SK-N-SH treated with all-trans-retinoic acid at 6 μM for 48 hours (cell line): ENCODE data around the gene SLAMF1.

Source experiments
- CREB5 ChIP-seq: fragments of 250-450 bp; sonication (Bioruptor Pico); IDR thresholded peaks from 2 replicates; pipeline ENCODE4 v1.5.1; 2020; ENCODE audit warnings: low read depth, mild to moderate bottlenecking, moderate library complexity
- CSDC2 ChIP-seq: fragments of 250-450 bp; sonication (Bioruptor Pico); IDR thresholded peaks from 2 replicates; pipeline ENCODE4 v1.5.0; 2020; ENCODE audit warnings: mild to moderate bottlenecking, moderate library complexity
- GLIS3 ChIP-seq: fragments of 250-450 bp; sonication (Bioruptor Pico); IDR thresholded peaks from 2 replicates; pipeline ENCODE4 v1.5.0; 2020; ENCODE audit warnings: mild to moderate bottlenecking, moderate library complexity
- OSR1 ChIP-seq: fragments of 250-450 bp; sonication (Bioruptor Pico); IDR thresholded peaks from 2 replicates; pipeline ENCODE4 v1.8.0; 2022; ENCODE audit warnings: moderate library complexity, mild to moderate bottlenecking, inconsistent platforms
- PATZ1 ChIP-seq: fragments of 250-450 bp; sonication (Bioruptor Pico); IDR thresholded peaks from 2 replicates; pipeline ENCODE4 v1.8.0; 2020; ENCODE audit warnings: mild to moderate bottlenecking, moderate library complexity, borderline replicate concordance
- RARB ChIP-seq: fragments of 250-450 bp; sonication (Bioruptor Pico); IDR thresholded peaks from 2 replicates; pipeline ENCODE4 v1.8.0; 2021; ENCODE audit warnings: mild to moderate bottlenecking, moderate library complexity
- SNAI2 ChIP-seq: fragments of 250-450 bp; sonication (Bioruptor Pico); IDR thresholded peaks from 2 replicates; pipeline ENCODE4 v1.5.0; 2020; ENCODE audit warnings: mild to moderate bottlenecking, moderate library complexity
- TCF4 ChIP-seq: fragments of 250-450 bp; sonication (Bioruptor Pico); IDR thresholded peaks from 2 replicates; pipeline ENCODE4 v1.8.0; 2021; ENCODE audit warnings: mild to moderate bottlenecking, moderate library complexity, borderline replicate concordance
- TOX ChIP-seq: fragments of 250-450 bp; sonication (Bioruptor Pico); IDR thresholded peaks from 2 replicates; pipeline ENCODE4 v1.8.0; 2021; ENCODE audit warnings: mild to moderate bottlenecking, moderate library complexity, borderline replicate concordance
- TSHZ2 ChIP-seq: fragments of 250-450 bp; sonication (Bioruptor Pico); IDR thresholded peaks from 2 replicates; pipeline ENCODE4 v1.5.0; 2020; ENCODE audit warnings: mild to moderate bottlenecking, moderate library complexity
- ZC3H10 ChIP-seq: fragments of 250-450 bp; sonication (Bioruptor Pico); IDR thresholded peaks from 2 replicates; pipeline ENCODE4 v1.5.1; 2021; ENCODE audit warnings: mild to moderate bottlenecking, moderate library complexity
- ZFP3 ChIP-seq: fragments of 250-450 bp; sonication (Bioruptor Pico); IDR thresholded peaks from 2 replicates; pipeline ENCODE4 v1.5.0; 2020; ENCODE audit warnings: mild to moderate bottlenecking, moderate library complexity
- ZFP30 ChIP-seq: fragments of 450-650 bp; formaldehyde crosslinking; IDR thresholded peaks from 2 replicates; pipeline ENCODE4 v1.5.0; 2022; ENCODE audit warnings: mild to moderate bottlenecking, moderate library complexity
- ZNF565 ChIP-seq: fragments of 450-650 bp; formaldehyde crosslinking; conservative IDR thresholded peaks from 2 replicates; pipeline ENCODE4 v1.5.0; 2020; ENCODE audit warnings: low read depth, mild to moderate bottlenecking, moderate library complexity

GRCh38 chr1:160577671-160578070, 69.2 kb downstream of the SLAMF1 start:
- TF ChIP-seq OSR1 (CRISPR knock-in tag) (no peak), TCF4 (CRISPR knock-in tag) (no peak), CSDC2 (CRISPR knock-in tag) (no peak), PATZ1 (CRISPR knock-in tag) (no peak), TOX (CRISPR knock-in tag) (no peak), ZFP30 (no peak), ZC3H10 (CRISPR knock-in tag) (no peak), RARB (CRISPR knock-in tag) (no peak), SNAI2 (CRISPR knock-in tag) (no peak), ZFP3 (no peak), CREB5 (CRISPR knock-in tag) (no peak), ZNF565 (CRISPR knock-in tag) (no peak), GLIS3 (CRISPR knock-in tag) (no peak), TSHZ2 (CRISPR knock-in tag) (no peak)
